ENCODE data around the gene IL19. TPM values are rescaled to one million over a fixed set of nuclear protein-coding genes. Genes with fewer than 3 reads are reported as not detected.
"Not testable (repeated sequence)": the region's sequence is repeated elsewhere in the genome, so short reads cannot be mapped to it uniquely, and the experiment has no call there.

The IL19 gene
- polyA plus RNA-seq, 4 donors: 0.39 to 0.82 (median 0.60) TPM

DNA sequence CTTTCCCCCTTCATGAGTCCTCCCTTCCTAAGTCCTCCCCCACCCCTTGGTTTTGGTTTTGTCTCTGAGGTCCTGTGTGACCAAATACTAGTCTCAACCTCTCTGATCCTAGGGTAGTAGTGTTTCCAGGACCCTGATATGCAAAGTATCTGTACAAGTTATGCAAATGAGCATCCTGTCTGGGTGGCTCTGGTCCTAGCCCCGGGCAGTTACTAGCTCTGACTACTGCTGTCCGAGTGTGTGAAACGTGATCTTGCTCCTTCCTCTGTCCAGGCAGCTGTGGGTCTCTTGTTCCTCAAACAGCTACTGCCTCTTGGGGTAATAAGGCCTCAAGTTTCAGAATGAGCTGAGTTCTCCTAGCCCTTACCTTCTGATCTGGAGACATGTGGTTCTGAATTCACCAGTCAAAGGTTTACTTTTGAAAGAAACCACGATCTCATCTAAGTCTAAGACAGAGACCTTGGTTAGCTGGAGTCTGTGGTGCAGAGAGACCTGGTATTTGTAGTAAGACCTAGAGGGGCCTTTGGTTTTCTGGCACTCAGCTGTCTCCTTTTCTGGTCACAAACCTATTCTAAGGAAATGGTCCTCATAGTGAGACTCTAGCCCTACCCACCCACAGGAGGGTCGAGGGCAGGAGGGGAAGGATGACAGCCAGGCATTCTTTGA, 31.0 kb upstream of the IL19 start:
- DNase-seq (ENCODE audit: low read depth in 4 of 4, low spot score in 3 of 4): no peak

GRCh38 chr1:206741142-206741701, 29.4 kb upstream of the IL19 start:
- DNase-seq (ENCODE audit: low read depth in 4 of 4, low spot score in 3 of 4): no peak

GRCh38 chr1:206742719-206743383, 27.7 kb upstream of the IL19 start:
- DNase-seq (ENCODE audit: low read depth in 4 of 4, low spot score in 3 of 4): no peak

GRCh38 chr1:206744683-206745082, 25.9 kb upstream of the IL19 start:
- DNase-seq (ENCODE audit: low read depth in 4 of 4, low spot score in 3 of 4): no peak

DNA sequence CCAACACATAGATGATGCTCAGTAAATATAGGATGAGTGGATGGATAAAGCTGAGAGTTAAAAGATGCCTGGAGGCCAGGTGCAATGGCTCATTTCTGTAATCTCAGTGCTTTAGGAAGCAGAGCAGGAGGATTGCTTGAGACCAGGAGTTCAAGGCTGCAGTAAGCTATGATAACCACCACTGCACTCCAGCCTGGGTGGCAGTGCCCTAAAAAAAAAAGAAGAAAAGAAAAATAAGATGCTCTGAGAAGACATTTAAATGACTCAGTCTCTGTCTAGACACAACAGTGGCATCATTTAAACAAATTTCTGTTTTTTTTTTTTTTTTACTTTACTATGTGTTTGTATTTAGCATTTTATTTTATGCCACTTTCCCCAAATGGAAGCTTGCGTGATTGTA, 25.3 kb upstream of the IL19 start:
- no peak for DNase-seq (ENCODE audit: low read depth in 4 of 4, low spot score in 3 of 4)

DNA sequence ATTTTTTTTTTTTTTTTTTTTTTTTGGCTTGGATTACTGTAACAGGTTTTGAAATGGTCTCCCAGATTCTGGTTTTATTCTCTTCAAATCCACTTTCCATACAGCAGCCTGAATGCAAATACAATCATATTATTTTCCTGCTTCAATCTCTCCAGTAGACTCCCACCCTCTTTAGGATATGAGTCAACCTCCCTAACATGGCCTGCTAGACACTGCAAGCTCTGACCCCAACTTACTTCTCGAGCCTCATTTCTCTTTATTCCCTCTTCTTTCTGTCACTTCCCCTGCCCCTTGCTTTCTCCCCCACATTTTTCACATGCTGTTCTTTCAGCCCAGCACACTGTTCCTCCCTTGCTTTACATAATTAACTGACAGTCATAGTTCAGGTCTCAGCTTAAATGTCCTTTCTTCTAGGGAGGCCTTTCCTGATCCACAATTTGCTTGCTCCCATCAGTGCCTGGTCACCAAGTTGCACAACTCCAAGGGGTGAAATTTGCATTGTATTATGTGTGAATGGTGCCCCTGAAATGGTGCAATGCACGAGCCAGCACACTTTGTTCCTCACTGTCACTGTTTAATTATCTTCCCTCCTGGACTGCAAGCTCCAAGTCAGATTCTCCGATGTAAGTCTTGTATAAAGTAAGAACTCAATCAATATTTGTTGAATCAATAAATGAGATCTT, 22.1 kb upstream of the IL19 start:
- no peak for DNase-seq (ENCODE audit: low read depth in 4 of 4, low spot score in 3 of 4)

DNA sequence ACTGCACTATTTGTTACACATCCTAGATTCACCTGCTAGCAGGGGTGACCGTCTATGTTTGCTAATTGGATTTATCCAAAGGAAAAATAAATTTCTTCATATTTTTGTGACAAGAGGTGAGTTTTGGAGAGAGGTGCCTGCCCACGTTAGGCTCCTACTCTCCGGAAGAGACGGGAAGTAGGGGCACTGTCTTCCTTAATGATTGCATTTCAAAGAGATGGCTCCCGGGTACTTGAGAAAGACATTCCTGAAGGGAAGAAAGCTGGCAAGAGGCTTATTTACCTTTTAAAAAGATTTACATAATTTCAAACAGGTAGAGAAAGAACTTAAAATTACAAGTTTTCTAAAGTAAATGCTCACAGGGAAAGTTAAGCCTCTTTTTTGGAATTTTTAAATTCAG, 18.7 kb upstream of the IL19 start:
- DNase-seq (ENCODE audit: low read depth in 4 of 4, low spot score in 3 of 4): no peak

DNA sequence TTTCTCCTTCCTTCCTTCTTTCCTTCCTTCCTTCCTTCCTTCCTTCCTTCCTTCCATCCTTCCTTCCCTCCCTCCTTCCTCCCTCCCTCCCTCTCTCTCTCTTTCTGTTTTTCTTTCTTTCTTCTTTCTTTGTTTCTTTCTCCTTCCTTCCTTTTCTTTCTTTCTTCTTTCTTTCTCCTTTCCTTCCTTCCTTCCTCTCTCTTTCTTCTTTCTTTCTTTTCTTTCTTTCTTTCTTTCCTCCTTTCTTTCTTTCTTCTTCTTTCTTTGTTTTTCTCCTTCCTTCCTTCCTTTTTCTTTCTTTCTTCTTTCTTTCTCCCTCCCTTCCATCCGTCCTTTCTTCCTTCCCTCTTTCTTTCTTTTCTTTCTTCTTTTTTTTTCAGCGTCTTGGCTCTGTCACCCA, 18.1 kb upstream of the IL19 start:
- DNase-seq (ENCODE audit: low read depth in 4 of 4, low spot score in 3 of 4): no peak

GRCh38 chr1:206753141-206753540, 17.4 kb upstream of the IL19 start:
- DNase-seq (ENCODE audit: low read depth in 4 of 4, low spot score in 3 of 4): no peak

GRCh38 chr1:206754011-206754410, 16.6 kb upstream of the IL19 start:
- DNase-seq (ENCODE audit: low read depth in 4 of 4, low spot score in 3 of 4): no peak

DNA sequence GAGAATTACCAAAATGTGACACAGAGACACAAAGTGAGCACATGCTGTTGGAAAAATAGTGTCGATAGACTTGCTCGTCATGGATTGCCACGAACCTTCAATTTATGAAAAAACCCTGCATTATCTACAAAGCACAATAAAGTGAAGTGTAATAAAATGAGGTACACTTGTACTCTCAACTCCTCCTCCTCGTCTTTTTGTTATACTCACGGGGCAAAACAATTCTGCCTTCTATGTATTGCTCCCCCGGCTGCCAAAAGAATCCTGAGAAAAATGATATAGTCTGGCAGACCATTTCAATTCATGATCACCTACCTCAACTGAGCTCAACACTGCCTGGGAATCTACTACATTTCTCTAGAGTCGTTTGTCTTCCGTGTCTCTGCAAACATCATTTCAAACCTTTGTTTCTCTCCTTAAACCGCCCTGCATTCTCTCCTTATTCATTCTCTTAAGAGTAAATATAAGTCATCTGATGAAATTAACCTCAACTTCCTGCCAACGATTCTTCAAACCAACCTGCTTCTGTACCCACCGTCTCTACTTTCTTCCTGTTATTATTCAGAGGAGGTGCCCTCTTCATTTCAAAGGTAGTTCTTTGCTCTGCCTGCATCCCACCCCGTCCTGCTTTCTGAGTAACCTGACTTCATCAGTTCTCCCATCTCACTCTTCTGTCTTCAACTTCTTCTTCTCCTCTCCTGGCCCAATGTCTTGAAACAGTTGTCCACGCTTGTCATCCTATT, 12.9 kb upstream of the IL19 start:
- DNase-seq (ENCODE audit: low read depth in 4 of 4, low spot score in 3 of 4): no peak

DNA sequence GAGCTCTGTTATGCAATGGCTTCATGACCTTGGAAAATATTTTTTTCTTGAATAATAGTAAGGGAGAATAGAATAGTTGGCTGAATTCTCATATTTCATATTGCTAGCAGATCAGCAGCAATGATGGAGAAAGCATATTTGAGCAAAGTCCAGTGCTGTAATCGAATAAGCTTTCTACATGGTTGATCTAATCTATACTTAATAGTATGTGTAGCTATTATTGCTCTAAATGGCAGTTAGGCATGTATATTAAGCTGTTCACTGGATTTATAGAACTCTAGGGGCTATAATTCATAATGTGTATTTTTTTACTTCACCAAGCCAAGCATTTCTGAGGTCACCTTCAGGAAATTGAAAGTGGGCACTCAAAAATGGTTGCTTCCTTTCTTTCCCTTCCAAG, 10.0 kb upstream of the IL19 start:
- no peak for DNase-seq (ENCODE audit: low read depth in 4 of 4, low spot score in 3 of 4)

DNA sequence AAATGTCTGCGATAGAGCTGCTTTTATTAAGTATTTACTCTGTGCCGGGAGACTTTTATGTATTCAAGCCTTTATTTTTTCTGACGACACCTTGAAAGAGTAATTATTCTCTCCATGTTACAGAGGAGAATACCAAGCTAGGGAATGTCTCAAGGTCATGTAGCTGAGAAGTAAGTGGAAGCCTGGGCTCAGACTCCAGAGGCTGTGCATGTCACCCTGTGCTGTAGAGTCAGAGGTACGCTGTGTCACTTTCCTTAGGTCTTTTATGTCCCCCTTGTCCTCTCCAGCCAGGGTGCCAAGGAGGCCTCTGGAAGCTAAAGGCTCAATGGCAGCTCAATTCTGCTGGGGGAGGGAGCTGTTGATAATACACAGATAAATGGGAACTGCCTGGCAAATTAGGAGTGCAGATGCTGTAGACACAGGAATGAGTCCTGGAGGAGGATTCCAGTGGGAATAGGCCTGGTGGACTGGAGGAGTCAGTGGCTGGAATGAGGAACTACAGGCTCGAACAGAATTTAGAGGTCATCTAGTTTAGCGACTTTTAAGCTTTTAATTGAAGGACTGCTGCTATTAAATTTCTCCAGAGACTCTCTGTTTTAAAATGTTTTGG, 9.3 kb upstream of the IL19 start:
- no peak for DNase-seq (ENCODE audit: low read depth in 4 of 4, low spot score in 3 of 4)

DNA sequence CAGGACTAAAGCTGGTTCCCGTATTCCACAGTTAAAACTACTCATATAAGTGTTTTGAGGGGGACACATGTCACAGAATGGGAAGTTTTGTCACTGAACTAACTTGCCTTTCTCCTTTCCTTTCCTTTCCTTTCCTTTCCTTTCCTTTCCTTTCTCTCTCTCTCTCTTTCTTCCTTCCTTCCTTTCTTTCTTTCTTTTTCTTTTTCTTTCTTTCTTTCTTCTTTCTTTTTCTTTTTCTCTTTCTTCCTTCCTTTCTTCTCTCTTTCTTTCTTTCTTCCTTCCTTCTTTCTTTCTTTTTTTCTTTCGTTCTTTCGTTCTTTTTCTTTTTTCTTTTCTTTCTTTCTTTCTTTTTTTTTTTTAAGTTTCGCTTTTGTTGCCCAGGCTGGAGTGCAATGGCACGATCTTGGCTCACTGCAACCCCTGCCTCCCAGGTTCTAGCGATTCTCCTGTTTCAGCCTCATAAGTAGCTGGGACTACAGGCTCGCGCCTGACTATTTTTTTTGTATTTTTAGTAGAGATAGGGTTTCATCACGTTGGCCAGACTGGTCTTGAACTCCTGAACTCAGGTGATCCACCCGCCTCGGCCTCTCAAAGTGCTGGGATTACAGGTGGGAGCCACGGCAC, 7.7 kb upstream of the IL19 start:
- not testable (repeated sequence) for DNase-seq (ENCODE audit: low read depth in 4 of 4, low spot score in 3 of 4)

DNA sequence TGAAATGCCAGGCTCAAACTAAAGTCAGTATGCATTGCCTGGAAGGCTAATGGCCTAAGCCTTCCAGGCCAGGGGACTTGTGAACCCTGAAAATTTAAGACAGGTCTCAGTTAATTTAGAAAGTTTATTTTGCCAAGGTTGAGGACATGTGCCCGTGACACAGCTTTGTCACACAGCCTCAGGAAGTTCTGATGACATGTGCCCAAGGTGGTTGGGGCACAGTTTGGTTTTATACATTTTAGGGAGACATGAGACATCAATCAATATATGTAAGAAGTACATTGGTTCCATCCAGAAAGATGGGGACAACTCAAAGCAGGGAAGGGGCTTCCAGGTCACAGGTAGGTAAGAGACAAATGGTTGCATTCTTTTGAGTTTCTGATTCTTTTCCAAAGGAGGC, 4.8 kb upstream of the IL19 start:
- DNase-seq (ENCODE audit: low read depth in 4 of 4, low spot score in 3 of 4): not testable (repeated sequence)

DNA sequence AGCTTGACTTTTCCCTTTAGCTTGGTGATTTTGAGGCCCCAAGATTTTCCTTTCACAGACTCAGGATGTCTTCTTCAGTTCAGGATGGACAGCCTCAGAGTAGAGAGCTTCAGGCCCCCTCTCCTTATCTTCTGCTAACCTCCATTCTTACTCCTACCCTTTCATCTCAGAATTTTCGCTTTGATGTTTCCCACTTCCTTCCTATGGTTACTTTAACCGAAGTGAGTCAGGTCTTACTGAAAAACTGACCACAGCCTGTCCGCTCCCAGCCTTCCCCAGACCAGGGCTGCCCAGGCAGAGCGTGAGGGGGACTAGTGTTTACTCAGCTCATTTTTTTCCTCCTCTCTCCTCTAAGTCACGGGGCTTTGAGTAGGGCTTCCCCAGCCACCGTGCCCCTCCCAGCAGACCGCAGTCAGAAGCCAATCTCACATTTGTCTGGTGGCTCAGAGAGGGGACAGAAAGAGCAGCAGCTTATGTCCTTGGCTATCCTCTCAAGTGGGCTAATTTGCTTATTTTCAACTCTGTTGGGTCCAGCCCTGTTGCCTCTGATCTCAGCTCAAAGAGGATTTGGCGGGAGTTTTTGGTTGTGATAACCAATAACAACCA, 4.2 kb upstream of the IL19 start:
- DNase-seq (ENCODE audit: low read depth in 4 of 4, low spot score in 3 of 4): peak in 1 of 4 donors; percentile 28

GRCh38 chr1:206768472-206769303, 1.9 kb upstream of the IL19 start:
- no peak for DNase-seq (ENCODE audit: low read depth in 4 of 4, low spot score in 3 of 4)

GRCh38 chr1:206769304-206769731, 1.3 kb upstream of the IL19 start:
- no peak for DNase-seq (ENCODE audit: low read depth in 4 of 4, low spot score in 3 of 4)

DNA sequence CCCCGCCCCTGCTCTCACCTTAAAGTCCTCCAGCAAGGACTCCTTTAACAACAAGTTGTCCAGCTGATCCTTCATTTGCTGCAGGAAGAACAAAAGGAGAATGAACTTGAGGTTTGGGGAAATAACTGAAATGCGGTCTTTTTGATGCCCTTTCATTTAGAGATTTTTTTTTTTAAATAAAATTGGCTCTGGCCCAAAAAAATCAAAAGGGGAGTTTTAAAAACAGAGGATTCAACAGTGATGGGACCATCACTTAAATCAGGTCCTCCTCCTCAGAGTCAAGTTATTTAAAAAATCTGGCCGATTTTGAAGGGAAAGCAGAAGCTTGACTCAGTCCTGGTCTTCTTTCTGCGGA, 742 bp downstream of the IL19 start:
- no peak for DNase-seq (ENCODE audit: low read depth in 4 of 4, low spot score in 3 of 4)

Measured in right renal pelvis (tissue), 4 donors.